Lower leg skin (tissue), 3 donors: ENCODE data around the gene CD24.

Experiments used
- CTCF ChIP-seq, 3 donors: fragments of 450-650 bp; IDR thresholded peaks; one replicate each; pipeline ENCODE4 v1.5.1; 2016; ENCODE audit warnings: antibody characterized with exemption in 3 of 3, mild to moderate bottlenecking in 3 of 3, moderate library complexity in 2 of 3
- POLR2A ChIP-seq, 2 donors: fragments of 450-650 bp; IDR thresholded peaks; one replicate each; pipeline ENCODE4 v1.6.1; 2016 to 2017; ENCODE audit warnings: antibody characterized with exemption in 2 of 2, mild to moderate bottlenecking in 1 of 2, moderate library complexity in 1 of 2

GRCh38 chr6:106961801-106962200 lies 12.7 kb downstream of the CD24 start:
- TF ChIP-seq CTCF (IDR thresholded peaks at IDR 0.05) (no peak), POLR2A (IDR thresholded peaks at IDR 0.05) (no peak)
